ENCODE data around the gene MAU2.

DNA sequence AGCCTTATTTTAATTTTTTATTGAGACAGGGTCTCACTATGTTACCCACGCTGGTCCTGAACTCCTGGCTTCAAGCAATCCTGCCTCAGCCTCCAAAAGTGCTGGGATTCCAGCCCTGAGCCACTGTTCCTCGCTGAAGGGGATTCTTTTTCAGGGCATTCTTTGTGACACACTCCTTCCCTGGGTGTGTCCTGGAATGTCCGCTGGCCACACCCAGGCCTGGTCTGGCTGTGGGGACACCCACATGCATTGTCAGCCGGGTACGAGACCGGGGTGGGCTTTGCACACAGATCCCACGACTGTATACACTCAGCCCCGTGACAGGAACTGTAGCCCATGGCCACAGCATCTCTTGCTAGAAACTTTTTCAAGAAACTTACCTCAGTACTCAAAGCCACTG lies 50.4 kb downstream of the MAU2 start:
- TF ChIP-seq, protein P1, sequence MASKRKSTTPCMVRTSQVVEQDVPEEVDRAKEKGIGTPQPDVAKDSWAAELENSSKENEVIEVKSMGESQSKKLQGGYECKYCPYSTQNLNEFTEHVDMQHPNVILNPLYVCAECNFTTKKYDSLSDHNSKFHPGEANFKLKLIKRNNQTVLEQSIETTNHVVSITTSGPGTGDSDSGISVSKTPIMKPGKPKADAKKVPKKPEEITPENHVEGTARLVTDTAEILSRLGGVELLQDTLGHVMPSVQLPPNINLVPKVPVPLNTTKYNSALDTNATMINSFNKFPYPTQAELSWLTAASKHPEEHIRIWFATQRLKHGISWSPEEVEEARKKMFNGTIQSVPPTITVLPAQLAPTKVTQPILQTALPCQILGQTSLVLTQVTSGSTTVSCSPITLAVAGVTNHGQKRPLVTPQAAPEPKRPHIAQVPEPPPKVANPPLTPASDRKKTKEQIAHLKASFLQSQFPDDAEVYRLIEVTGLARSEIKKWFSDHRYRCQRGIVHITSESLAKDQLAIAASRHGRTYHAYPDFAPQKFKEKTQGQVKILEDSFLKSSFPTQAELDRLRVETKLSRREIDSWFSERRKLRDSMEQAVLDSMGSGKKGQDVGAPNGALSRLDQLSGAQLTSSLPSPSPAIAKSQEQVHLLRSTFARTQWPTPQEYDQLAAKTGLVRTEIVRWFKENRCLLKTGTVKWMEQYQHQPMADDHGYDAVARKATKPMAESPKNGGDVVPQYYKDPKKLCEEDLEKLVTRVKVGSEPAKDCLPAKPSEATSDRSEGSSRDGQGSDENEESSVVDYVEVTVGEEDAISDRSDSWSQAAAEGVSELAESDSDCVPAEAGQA (IDR thresholded peaks at IDR 0.05; ENCODE audit: low read depth) = no peak
- TF ChIP-seq, protein P1 (CRISPR knock-in tag; IDR thresholded peaks at IDR 0.05; ENCODE audit: borderline replicate concordance) = no peak
- TF ChIP-seq HNRNPK (IDR thresholded peaks at IDR 0.05; ENCODE audit: low read depth, low read length, poor library complexity, severe bottlenecking) = no peak

Measured in HepG2 (cell line).